HEK293T (cell line): ENCODE results near the gene FLNB.

Experiments used
- CTBP1 ChIP-seq: fragments of 450-650 bp; IDR thresholded peaks from 2 replicates; pipeline ENCODE4 v1.6.1; 2016; ENCODE audit warnings: borderline replicate concordance
- FOXA1 ChIP-seq: fragments of 450-650 bp; IDR thresholded peaks from 2 replicates; pipeline ENCODE4 v1.6.1; 2016; ENCODE audit warnings: mild to moderate bottlenecking
- LEF1 ChIP-seq: fragments of 450-650 bp; IDR thresholded peaks from 2 replicates; pipeline ENCODE4 v1.6.1; 2017; ENCODE audit warnings: mild to moderate bottlenecking, borderline replicate concordance
- SP1 ChIP-seq: fragments of 450-650 bp; IDR thresholded peaks from 2 replicates; pipeline ENCODE4 v1.6.1; 2017
- TARDBP ChIP-seq: fragments of 450-650 bp; IDR thresholded peaks from 2 replicates; pipeline ENCODE4 v1.6.1; 2016

GRCh38 chr3:58088501-58088900 is 80.3 kb downstream of the FLNB start:
- TF ChIP-seq FOXA1 (no peak), CTBP1 (no peak), TARDBP (no peak), LEF1 (no peak), SP1 (no peak)
